ENCODE results near the gene GNG7.
A peak's percentile ranks its signal among the peaks of the same experiment; 100 is the strongest.

Gene GNG7

DNA sequence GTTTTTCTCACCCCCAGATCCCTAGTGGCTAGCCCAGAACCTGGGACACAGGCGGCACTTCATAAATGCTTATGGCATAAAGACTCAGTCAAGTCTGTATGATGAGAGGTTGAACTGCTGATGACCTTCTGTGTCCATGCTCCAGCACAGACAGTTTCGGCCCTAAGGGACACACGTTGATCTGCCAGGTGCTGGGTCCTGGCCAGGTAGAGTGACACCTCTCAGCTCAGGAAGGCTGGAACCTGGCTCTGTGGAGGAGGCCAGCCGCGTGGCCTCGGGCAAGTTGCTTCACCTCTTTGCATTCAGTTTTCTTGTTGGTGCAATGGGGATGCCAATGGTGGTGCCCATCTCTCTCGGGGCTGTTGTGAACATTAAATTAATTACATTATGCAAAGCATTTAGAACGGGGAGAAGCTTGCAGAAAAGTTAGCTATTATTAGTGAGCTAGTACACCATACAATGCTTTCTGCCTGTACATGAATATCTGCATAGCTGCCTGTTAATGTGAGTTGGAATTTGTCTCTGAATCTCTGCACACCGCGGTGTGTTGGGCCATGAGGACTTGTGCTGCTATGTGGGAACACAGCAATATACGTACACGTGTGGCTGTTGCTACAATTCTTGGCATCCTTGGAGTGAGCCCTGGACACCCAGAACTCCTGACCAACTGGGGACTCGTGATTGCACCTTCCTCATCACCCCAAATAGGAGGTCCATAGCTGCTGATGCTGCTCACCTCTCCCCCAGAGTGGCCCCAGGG lies 218.1 kb downstream of the GNG7 start:
- Histone ChIP-seq H2BK5ac (ENCODE audit: low read length) (no peak overlapping the region), H3K27ac (replicated peaks; ENCODE audit: low read length) (no peak overlapping the region), H2AFZ (ENCODE audit: low read length) (no peak overlapping the region), H3K4me1 (ENCODE audit: control insufficient read depth in 2 of 2, insufficient read depth in 1 of 2, low read depth in 1 of 2, low read length in 2 of 2) (peaks cover 0 to 4% of the 10 kb centered on the region in 2 donors), H3K18ac (ENCODE audit: low read length) (peak overlapping the region; percentile 39), H3K4ac (ENCODE audit: low read length) (no peak overlapping the region), H3K14ac (ENCODE audit: low read length) (no peak overlapping the region), H3K4me2 (ENCODE audit: insufficient read depth, low read length, poor library complexity, severe bottlenecking) (no peak overlapping the region), H2BK120ac (ENCODE audit: low read depth, low read length) (no peak overlapping the region), H2BK15ac (ENCODE audit: low read length) (no peak overlapping the region), H3K79me1 (ENCODE audit: low read depth, low read length) (no peaks in the 10 kb centered on the region), H3K36me3 (replicated peaks in 1 of 2; ENCODE audit: control insufficient read depth in 2 of 2, insufficient read depth in 2 of 2, low read length in 2 of 2) (no peaks in the 10 kb centered on the region), H3K9me3 (replicated peaks in 1 of 2; ENCODE audit: control insufficient read depth in 2 of 2, insufficient read depth in 1 of 2, low read depth in 1 of 2, low read length in 2 of 2) (peaks cover 0 to 14% of the 10 kb centered on the region in 2 donors), H3K4me3 (ENCODE audit: low read length in 2 of 2) (peak overlapping the region in 1 of 2 donors; percentile 38), H4K91ac (ENCODE audit: low read depth, low read length, poor library complexity) (no peak overlapping the region), H4K8ac (ENCODE audit: low read depth, low read length) (no peak overlapping the region), H3K9ac (ENCODE audit: low read depth, low read length, poor library complexity) (peak overlapping the region; percentile 47), H2AK5ac (ENCODE audit: low read depth, low read length) (no peak overlapping the region), H3K27me3 (ENCODE audit: control insufficient read depth in 3 of 3, insufficient read depth in 3 of 3, low read depth in 1 of 3, low read length in 3 of 3) (peaks cover 6 to 34% (median 24%) of the 10 kb centered on the region in 3 experiments), H2BK12ac (ENCODE audit: low read length) (no peak overlapping the region), H3K23ac (ENCODE audit: low read depth, low read length, poor library complexity) (no peak overlapping the region)
- no CpG with 5 or more reads among the region's 13 CpGs for WGBS, 2 donors (ENCODE audit: extremely low coverage in 2 of 2, insufficient read length in 2 of 2, insufficient replicate concordance in 1 of 2)
- DNase-seq (ENCODE audit: low spot score), result no peak

DNA sequence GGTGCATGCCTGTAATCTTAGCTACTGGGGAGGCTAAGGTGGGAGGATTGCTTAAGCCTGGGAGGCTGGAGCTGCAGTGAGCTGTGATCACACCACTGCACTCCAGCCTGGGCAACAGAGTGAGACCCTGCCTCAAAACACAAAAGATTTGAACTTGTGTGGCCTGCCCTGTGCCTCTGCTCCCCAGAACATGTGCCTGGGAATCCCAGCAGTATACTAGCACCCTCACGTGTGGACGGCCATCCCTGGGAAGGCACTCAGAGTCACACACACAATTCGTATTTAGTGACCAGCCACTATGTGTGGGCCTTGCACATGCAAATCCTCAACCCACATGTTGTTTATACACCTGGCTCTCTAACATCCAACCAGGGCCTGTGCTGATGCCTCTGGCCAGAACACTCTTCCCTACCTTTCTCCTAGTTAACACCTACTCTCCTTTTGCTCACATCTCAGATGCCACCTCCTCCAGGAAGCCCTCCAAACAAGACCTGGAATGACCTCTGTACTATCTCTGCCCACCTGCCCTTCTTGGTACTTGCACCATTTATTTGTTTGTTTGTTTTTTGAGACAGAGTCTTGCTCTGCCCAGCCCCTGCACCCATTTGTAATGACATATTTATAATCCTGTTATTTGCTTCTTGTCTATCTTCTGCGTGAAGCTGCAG lies 218.9 kb downstream of the GNG7 start:
- H3K4ac ChIP-seq (ENCODE audit: low read length), result no peak overlapping the region
- H3K9me3 ChIP-seq (replicated peaks in 1 of 2; ENCODE audit: control insufficient read depth in 2 of 2, insufficient read depth in 1 of 2, low read depth in 1 of 2, low read length in 2 of 2), result peaks cover 0 to 14% of the 10 kb centered on the region in 2 donors
- no CpG with 5 or more reads among the region's 4 CpGs for WGBS, 2 donors (ENCODE audit: extremely low coverage in 2 of 2, insufficient read length in 2 of 2, insufficient replicate concordance in 1 of 2)
- H3K27me3 ChIP-seq (ENCODE audit: control insufficient read depth in 3 of 3, insufficient read depth in 3 of 3, low read depth in 1 of 3, low read length in 3 of 3), result peaks cover 13 to 34% (median 17%) of the 10 kb centered on the region in 3 experiments
- H2AFZ ChIP-seq (ENCODE audit: low read length), result no peak overlapping the region
- H3K14ac ChIP-seq (ENCODE audit: low read length), result no peak overlapping the region
- peak overlapping the region; percentile 22 for H4K91ac ChIP-seq (ENCODE audit: low read depth, low read length, poor library complexity)
- H3K4me1 ChIP-seq (ENCODE audit: control insufficient read depth in 2 of 2, insufficient read depth in 1 of 2, low read depth in 1 of 2, low read length in 2 of 2), result peaks cover 0 to 3% of the 10 kb centered on the region in 2 donors
- no peak overlapping the region for H2AK5ac ChIP-seq (ENCODE audit: low read depth, low read length)
- no peak overlapping the region for H3K4me2 ChIP-seq (ENCODE audit: insufficient read depth, low read length, poor library complexity, severe bottlenecking)
- H4K8ac ChIP-seq (ENCODE audit: low read depth, low read length), result no peak overlapping the region
- no peak overlapping the region for H2BK12ac ChIP-seq (ENCODE audit: low read length)
- DNase-seq (ENCODE audit: low spot score), result no peak
- no peak overlapping the region for H3K4me3 ChIP-seq (ENCODE audit: low read length in 2 of 2)
- no peak overlapping the region for H2BK5ac ChIP-seq (ENCODE audit: low read length)
- H3K9ac ChIP-seq (ENCODE audit: low read depth, low read length, poor library complexity), result no peak overlapping the region
- H3K36me3 ChIP-seq (replicated peaks in 1 of 2; ENCODE audit: control insufficient read depth in 2 of 2, insufficient read depth in 2 of 2, low read length in 2 of 2), result no peaks in the 10 kb centered on the region
- no peak overlapping the region for H2BK15ac ChIP-seq (ENCODE audit: low read length)
- H3K27ac ChIP-seq (replicated peaks; ENCODE audit: low read length), result no peak overlapping the region
- H2BK120ac ChIP-seq (ENCODE audit: low read depth, low read length), result no peak overlapping the region
- H3K79me1 ChIP-seq (ENCODE audit: low read depth, low read length), result no peaks in the 10 kb centered on the region
- peak overlapping the region; percentile 17 for H3K18ac ChIP-seq (ENCODE audit: low read length)
- H3K23ac ChIP-seq (ENCODE audit: low read depth, low read length, poor library complexity), result no peak overlapping the region

DNA sequence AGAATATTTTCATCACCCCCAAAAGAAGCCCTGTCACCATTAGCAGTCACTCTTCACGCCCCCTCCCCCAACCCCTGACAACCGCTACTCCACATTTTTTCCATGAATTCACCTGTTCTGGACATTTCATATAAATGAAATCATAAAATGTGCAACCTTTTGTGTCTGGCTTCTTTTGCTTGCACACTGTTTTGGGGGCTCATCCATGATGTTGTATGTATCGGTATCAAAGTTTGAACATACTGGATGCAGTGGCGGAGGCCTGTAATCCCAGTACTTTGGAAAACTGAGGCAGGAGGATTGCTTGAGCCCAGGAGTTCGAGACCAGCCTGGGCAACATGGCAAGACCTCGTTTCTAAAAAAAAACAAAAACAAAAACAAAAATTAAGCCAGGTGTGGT lies 219.4 kb downstream of the GNG7 start:
- no peaks in the 10 kb centered on the region for H3K36me3 ChIP-seq (replicated peaks in 1 of 2; ENCODE audit: control insufficient read depth in 2 of 2, insufficient read depth in 2 of 2, low read length in 2 of 2)
- no peak overlapping the region for H4K8ac ChIP-seq (ENCODE audit: low read depth, low read length)
- no peak overlapping the region for H3K4me2 ChIP-seq (ENCODE audit: insufficient read depth, low read length, poor library complexity, severe bottlenecking)
- H3K23ac ChIP-seq (ENCODE audit: low read depth, low read length, poor library complexity), result no peak overlapping the region
- H2BK12ac ChIP-seq (ENCODE audit: low read length), result no peak overlapping the region
- H3K27ac ChIP-seq (replicated peaks; ENCODE audit: low read length), result no peak overlapping the region
- no peak for DNase-seq (ENCODE audit: low spot score)
- no peaks in the 10 kb centered on the region for H3K79me1 ChIP-seq (ENCODE audit: low read depth, low read length)
- H3K27me3 ChIP-seq (ENCODE audit: control insufficient read depth in 3 of 3, insufficient read depth in 3 of 3, low read depth in 1 of 3, low read length in 3 of 3), result peaks cover 11 to 34% (median 16%) of the 10 kb centered on the region in 3 experiments
- H2AFZ ChIP-seq (ENCODE audit: low read length), result no peak overlapping the region
- H2BK15ac ChIP-seq (ENCODE audit: low read length), result no peak overlapping the region
- H2AK5ac ChIP-seq (ENCODE audit: low read depth, low read length), result no peak overlapping the region
- WGBS, 2 donors (ENCODE audit: extremely low coverage in 2 of 2, insufficient read length in 2 of 2, insufficient replicate concordance in 1 of 2), result no CpG with 5 or more reads among the region's 6 CpGs
- H3K9me3 ChIP-seq (replicated peaks in 1 of 2; ENCODE audit: control insufficient read depth in 2 of 2, insufficient read depth in 1 of 2, low read depth in 1 of 2, low read length in 2 of 2), result peaks cover 0 to 14% of the 10 kb centered on the region in 2 donors
- H4K91ac ChIP-seq (ENCODE audit: low read depth, low read length, poor library complexity), result no peak overlapping the region
- no peak overlapping the region for H2BK120ac ChIP-seq (ENCODE audit: low read depth, low read length)
- peaks cover 0 to 3% of the 10 kb centered on the region in 2 donors for H3K4me1 ChIP-seq (ENCODE audit: control insufficient read depth in 2 of 2, insufficient read depth in 1 of 2, low read depth in 1 of 2, low read length in 2 of 2)
- no peak overlapping the region for H3K9ac ChIP-seq (ENCODE audit: low read depth, low read length, poor library complexity)
- H3K4me3 ChIP-seq (ENCODE audit: low read length in 2 of 2), result no peak overlapping the region
- no peak overlapping the region for H2BK5ac ChIP-seq (ENCODE audit: low read length)
- H3K14ac ChIP-seq (ENCODE audit: low read length), result no peak overlapping the region
- H3K18ac ChIP-seq (ENCODE audit: low read length), result no peak overlapping the region
- no peak overlapping the region for H3K4ac ChIP-seq (ENCODE audit: low read length)

DNA sequence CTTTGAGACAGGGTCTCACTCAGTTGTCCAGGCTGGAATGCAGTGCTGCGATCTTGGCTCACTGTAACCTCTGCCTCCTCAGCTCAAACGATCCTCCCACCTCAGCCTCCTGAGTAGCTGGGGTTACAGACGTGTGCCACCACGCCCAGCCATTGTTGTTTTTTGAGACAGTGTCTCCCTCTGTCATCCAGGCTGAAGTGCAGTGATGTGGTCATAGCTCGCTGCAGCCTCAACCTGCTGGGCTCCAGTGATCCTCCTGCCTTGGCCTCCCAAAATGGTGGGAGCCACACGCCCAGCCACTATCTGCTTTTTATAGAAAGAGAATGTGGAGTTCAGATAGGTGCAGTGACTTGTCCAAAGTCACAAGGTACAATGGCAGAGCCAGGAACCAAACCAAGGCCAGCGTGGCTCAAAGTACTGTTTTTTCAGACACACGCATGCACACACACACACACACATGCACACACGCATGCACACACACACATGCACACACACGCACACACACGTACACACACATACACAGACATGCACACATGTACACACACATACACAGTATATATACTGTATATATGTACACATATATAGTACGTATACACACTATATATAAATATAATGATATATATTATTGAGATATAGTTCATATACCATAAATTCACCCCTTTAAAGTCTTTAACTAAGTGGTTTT lies 220.0 kb downstream of the GNG7 start:
- Histone ChIP-seq H2BK15ac (ENCODE audit: low read length) (no peak overlapping the region), H3K79me1 (ENCODE audit: low read depth, low read length) (no peaks in the 10 kb centered on the region), H4K91ac (ENCODE audit: low read depth, low read length, poor library complexity) (no peak overlapping the region), H2BK12ac (ENCODE audit: low read length) (no peak overlapping the region), H3K27ac (replicated peaks; ENCODE audit: low read length) (no peak overlapping the region), H3K36me3 (replicated peaks in 1 of 2; ENCODE audit: control insufficient read depth in 2 of 2, insufficient read depth in 2 of 2, low read length in 2 of 2) (peaks cover 0 to 5% of the 10 kb centered on the region in 2 donors), H3K27me3 (ENCODE audit: control insufficient read depth in 3 of 3, insufficient read depth in 3 of 3, low read depth in 1 of 3, low read length in 3 of 3) (peaks cover 5 to 35% (median 19%) of the 10 kb centered on the region in 3 experiments), H3K18ac (ENCODE audit: low read length) (no peak overlapping the region), H3K9ac (ENCODE audit: low read depth, low read length, poor library complexity) (no peak overlapping the region), H2AK5ac (ENCODE audit: low read depth, low read length) (no peak overlapping the region), H2BK5ac (ENCODE audit: low read length) (no peak overlapping the region), H3K4me1 (ENCODE audit: control insufficient read depth in 2 of 2, insufficient read depth in 1 of 2, low read depth in 1 of 2, low read length in 2 of 2) (peaks cover 4 to 5% of the 10 kb centered on the region in 2 donors), H4K8ac (ENCODE audit: low read depth, low read length) (no peak overlapping the region), H3K4ac (ENCODE audit: low read length) (no peak overlapping the region), H3K9me3 (replicated peaks in 1 of 2; ENCODE audit: control insufficient read depth in 2 of 2, insufficient read depth in 1 of 2, low read depth in 1 of 2, low read length in 2 of 2) (peaks cover 0 to 14% of the 10 kb centered on the region in 2 donors), H3K23ac (ENCODE audit: low read depth, low read length, poor library complexity) (no peak overlapping the region), H3K4me3 (ENCODE audit: low read length in 2 of 2) (no peak overlapping the region), H3K14ac (ENCODE audit: low read length) (no peak overlapping the region), H2BK120ac (ENCODE audit: low read depth, low read length) (no peak overlapping the region), H3K4me2 (ENCODE audit: insufficient read depth, low read length, poor library complexity, severe bottlenecking) (no peak overlapping the region), H2AFZ (ENCODE audit: low read length) (no peak overlapping the region)
- no peak for DNase-seq (ENCODE audit: low spot score)
- no CpG with 5 or more reads among the region's 12 CpGs for whole genome bisulfite sequencing, 2 donors (ENCODE audit: extremely low coverage in 2 of 2, insufficient read length in 2 of 2, insufficient replicate concordance in 1 of 2)

Data from neuronal stem cell (in vitro differentiated cells).